HCT116 (cell line): ENCODE measurements around the gene PRR20C. TPM values are rescaled to one million over a fixed set of nuclear protein-coding genes. Genes with fewer than 3 reads are reported as not detected.
"Not testable (repeated sequence)": the region's sequence is repeated elsewhere in the genome, so short reads cannot be mapped to it uniquely, and the experiment has no call there.

ENCODE experiments used
- ATAC-seq: fragments of 200-7000 bp; cut with Tn5 transposase; 2 replicates; pipeline ENCODE4 v1.9.1; 2020; ENCODE audit warnings: mild to moderate bottlenecking, moderate library complexity
- BruUV-seq: library from RNA; stranded (reverse); fragments of 400-500 nt; replicated peaks from 2 replicates; lab custom pipeline; 2021; lab: Mats Ljungman, UMichigan
- CTCF ChIA-PET: fragments of 300-600 bp; sonication (Branson Sonifier 250); formaldehyde crosslinking; loops from one replicate; lab custom pipeline; 2021; ENCODE audit warnings: antibody characterized with exemption; lab: Charles Lee
- POLR2A ChIA-PET: fragments of 300-600, 350-600 bp; sonication (Branson Sonifier 250); formaldehyde crosslinking; loops from one replicate; lab custom pipeline; 2021; ENCODE audit warnings: antibody characterized with exemption; lab: Charles Lee
- RAD21 ChIA-PET, 2 experiments: fragments of 300-600 bp; sonication (Branson Sonifier 250); formaldehyde crosslinking; loops; one replicate each; lab custom pipeline; 2023; ENCODE audit warnings: low total read pairs in 2 of 2; ENCODE audit not compliant: uncharacterized antibody in 2 of 2, unreplicated experiment in 2 of 2, low non-redundant PET in 1 of 2; lab: Charles Lee
- DNase-seq: peaks from one replicate; pipeline ENCODE4 v3.0.0-alpha.2; 2010; ENCODE audit warnings: low read depth, low spot score
- H2AFZ ChIP-seq: fragments of 200-600 bp; shearing (Covaris generic), sonication (generic); 2 replicates; pipeline ENCODE4 v1.6.1; 2017; ENCODE audit warnings: low read depth, mixed run types, mixed read lengths, antibody characterized with exemption, low read length; ENCODE audit not compliant: poor library complexity, severe bottlenecking
- H3K27ac ChIP-seq: 2 replicates; pipeline ENCODE4 v1.5.1; 2012; ENCODE audit warnings: low read depth, low read length
- H3K27me3 ChIP-seq: fragments of 200-600 bp; sonication (generic); 2 replicates; pipeline ENCODE4 v1.6.1; 2016; ENCODE audit warnings: mixed run types, low read length, mixed read lengths; ENCODE audit not compliant: insufficient read depth
- H3K36me3 ChIP-seq, 2 experiments: fragments of 200-500 bp in 1 of 2; fragments of 200-600 bp in 1 of 2; sonication (Bioruptor generic) in 1 of 2; sonication (generic) in 1 of 2; 2 replicates each; pipeline versions ENCODE4 v1.5.1 to v1.6.1; 2014 to 2016; ENCODE audit warnings: low read length in 2 of 2, inconsistent platforms in 1 of 2, mixed read lengths in 1 of 2, mixed run types in 1 of 2; ENCODE audit not compliant: insufficient read depth in 2 of 2, control insufficient read depth in 1 of 2
- H3K4me1 ChIP-seq, 2 experiments: fragments of 200-600 bp in 1 of 2; sonication (generic) in 1 of 2; 2 replicates each; pipeline versions ENCODE4 v1.5.1 to v1.6.1; 2012 to 2017; ENCODE audit warnings: low read length in 2 of 2, inconsistent platforms in 1 of 2, mild to moderate bottlenecking in 1 of 2, mixed read lengths in 1 of 2, mixed run types in 1 of 2, moderate library complexity in 1 of 2; ENCODE audit not compliant: insufficient read depth in 2 of 2, control insufficient read depth in 1 of 2
- H3K4me2 ChIP-seq: fragments of 200-600 bp; sonication (generic); 2 replicates; pipeline ENCODE4 v1.6.1; 2017; ENCODE audit warnings: mixed run types, low read length, mixed read lengths
- H3K4me3 ChIP-seq, 2 experiments: fragments of 200-600 bp in 1 of 2; sonication (generic) in 1 of 2; replicated peaks in 1 of 2; 2 replicates each; pipeline ENCODE4 v1.5.1; 2011 to 2016; ENCODE audit warnings: low read length in 2 of 2, control low read depth in 1 of 2, low read depth in 1 of 2, mild to moderate bottlenecking in 1 of 2, mixed read lengths in 1 of 2, mixed run types in 1 of 2
- H3K79me2 ChIP-seq: fragments of 200-600 bp; sonication (generic); 2 replicates; pipeline ENCODE4 v1.6.1; 2017; ENCODE audit warnings: mild to moderate bottlenecking, mixed run types, low read length, moderate library complexity, mixed read lengths; ENCODE audit not compliant: insufficient read depth
- H3K9ac ChIP-seq: fragments of 200-600 bp; sonication (generic); 2 replicates; pipeline ENCODE4 v1.6.1; 2016; ENCODE audit warnings: low read length, mixed read lengths
- H3K9me2 ChIP-seq: fragments of 200-600 bp; sonication (generic), shearing (Covaris generic); 2 replicates; pipeline ENCODE4 v1.6.1; 2017; ENCODE audit warnings: mixed run types, mild to moderate bottlenecking, moderate library complexity; ENCODE audit not compliant: insufficient read depth
- H3K9me3 ChIP-seq, 2 experiments: fragments of 200-500 bp in 1 of 2; fragments of 200-600 bp in 1 of 2; sonication (Bioruptor generic) in 1 of 2; sonication (generic) in 1 of 2; 2 replicates each; pipeline ENCODE4 v1.6.1; 2014 to 2017; ENCODE audit warnings: low read length in 2 of 2, mixed read lengths in 2 of 2, inconsistent platforms in 1 of 2, low read depth in 1 of 2, mild to moderate bottlenecking in 1 of 2, mixed run types in 1 of 2, moderate library complexity in 1 of 2; ENCODE audit not compliant: control insufficient read depth in 1 of 2, insufficient read depth in 1 of 2
- H4K20me1 ChIP-seq: fragments of 200-600 bp; sonication (generic), shearing (Covaris generic); 2 replicates; pipeline ENCODE4 v1.6.1; 2017; ENCODE audit warnings: mixed run types, mild to moderate bottlenecking, moderate library complexity; ENCODE audit not compliant: insufficient read depth
- intact Hi-C: fragments of 100-400 bp; cut with micrococcal nuclease; formaldehyde crosslinking; loops from 2 replicates; pipeline ENCODE4 v1.10.0; 2022
- total RNA-seq: library from RNA; stranded (reverse); gene quantifications from one replicate; pipeline ENCODE4 v1.2.1, GENCODE V29; 2021; ENCODE audit not compliant: unreplicated experiment

PRR20C gene
- total RNA-seq, 1 experiment from 2014 or later, result not detected

DNA sequence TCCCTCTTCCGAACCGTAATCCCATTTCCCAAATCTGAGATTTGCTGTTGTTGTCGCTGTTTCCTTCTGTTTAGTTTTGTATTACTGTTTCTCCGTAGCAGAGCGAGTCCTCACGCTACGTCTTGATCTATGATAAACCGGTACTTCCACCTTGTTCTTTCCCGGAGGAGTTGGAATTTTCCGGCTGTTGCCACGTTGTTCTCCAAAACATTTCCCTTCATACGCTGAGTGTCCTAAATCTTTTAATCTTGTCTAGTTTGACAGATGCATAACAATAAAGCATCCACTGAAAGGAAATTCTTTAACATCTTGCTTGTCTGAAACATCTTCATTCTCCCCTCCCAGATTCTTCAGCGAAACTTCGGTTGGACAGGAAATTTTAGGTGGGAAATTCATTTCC, 5.8 kb upstream of the PRR20C start:
- H3K4me3 ChIP-seq, H3K9ac ChIP-seq, intact Hi-C loops, H3K9me3 ChIP-seq, CTCF ChIA-PET, ATAC-seq, DNase-seq, H3K27me3 ChIP-seq, H3K4me1 ChIP-seq, H2AFZ ChIP-seq, POLR2A ChIA-PET, H4K20me1 ChIP-seq, H3K4me2 ChIP-seq, BruUV-seq, H3K79me2 ChIP-seq, H3K9me2 ChIP-seq, H3K27ac ChIP-seq, RAD21 ChIA-PET, H3K36me3 ChIP-seq: not testable (repeated sequence)

DNA sequence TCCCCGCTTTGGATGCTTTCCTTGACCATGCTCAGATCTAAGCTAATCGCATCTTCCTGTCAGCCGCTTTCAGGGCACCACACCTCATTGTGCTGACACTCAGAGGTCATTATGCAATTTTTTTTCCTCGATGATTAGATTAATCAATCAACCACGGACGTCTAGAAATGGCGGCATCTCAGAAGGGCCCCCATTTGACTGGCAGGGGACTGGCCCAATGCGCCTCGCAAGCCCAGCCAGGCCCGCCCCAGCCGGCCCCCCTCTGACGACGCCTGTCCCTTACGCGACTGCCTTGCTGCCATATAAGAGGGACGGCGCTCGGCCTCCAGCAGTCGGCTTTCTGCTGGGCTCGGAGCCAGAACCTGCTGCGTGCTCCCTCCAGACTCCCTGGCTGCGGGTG, 6.5 kb downstream of the PRR20C start, which contains the start of gene PRR20D:
TSS of gene PRR20D (plus strand) at position 301 of the 400 bp plus-strand sequence. CDS start 387 bp downstream, outside the sequence.
- ATAC-seq, H3K36me3 ChIP-seq, H3K4me1 ChIP-seq, H3K27me3 ChIP-seq, H3K9me2 ChIP-seq, H3K79me2 ChIP-seq, H3K9me3 ChIP-seq, DNase-seq, H3K4me3 ChIP-seq, H3K4me2 ChIP-seq, BruUV-seq, POLR2A ChIA-PET, CTCF ChIA-PET, intact Hi-C loops, H3K9ac ChIP-seq, H4K20me1 ChIP-seq, H3K27ac ChIP-seq, RAD21 ChIA-PET, H2AFZ ChIP-seq: not testable (repeated sequence)

DNA sequence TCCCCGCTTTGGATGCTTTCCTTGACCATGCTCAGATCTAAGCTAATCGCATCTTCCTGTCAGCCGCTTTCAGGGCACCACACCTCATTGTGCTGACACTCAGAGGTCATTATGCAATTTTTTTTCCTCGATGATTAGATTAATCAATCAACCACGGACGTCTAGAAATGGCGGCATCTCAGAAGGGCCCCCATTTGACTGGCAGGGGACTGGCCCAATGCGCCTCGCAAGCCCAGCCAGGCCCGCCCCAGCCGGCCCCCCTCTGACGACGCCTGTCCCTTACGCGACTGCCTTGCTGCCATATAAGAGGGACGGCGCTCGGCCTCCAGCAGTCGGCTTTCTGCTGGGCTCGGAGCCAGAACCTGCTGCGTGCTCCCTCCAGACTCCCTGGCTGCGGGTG, 13.0 kb downstream of the PRR20C start, which contains the start of gene PRR20E:
TSS of gene PRR20E (plus strand) at position 301 of the 400 bp plus-strand sequence. CDS start 387 bp downstream, outside the sequence.
- H3K4me2 ChIP-seq, ATAC-seq, H4K20me1 ChIP-seq, H3K9me2 ChIP-seq, H3K4me1 ChIP-seq, H3K36me3 ChIP-seq, CTCF ChIA-PET, DNase-seq, H2AFZ ChIP-seq, H3K9ac ChIP-seq, H3K4me3 ChIP-seq, H3K9me3 ChIP-seq, H3K79me2 ChIP-seq, BruUV-seq, intact Hi-C loops, H3K27ac ChIP-seq, POLR2A ChIA-PET, H3K27me3 ChIP-seq, RAD21 ChIA-PET: not testable (repeated sequence)
